HG03521 (cell line): ENCODE results near the gene GPATCH4.
"Not testable (repeated sequence)": the region's sequence is repeated elsewhere in the genome, so short reads cannot be mapped to it uniquely, and the experiment has no call there.

Experiments used
- ATAC-seq: cut with Tn5 transposase; IDR thresholded peaks from one replicate; pipeline ENCODE4 v1.9.1; 2021; ENCODE audit warnings: mild to moderate bottlenecking, moderate library complexity; ENCODE audit not compliant: unreplicated experiment

Gene GPATCH4

GRCh38 chr1:156598731-156599432 is 2.4 kb downstream of the GPATCH4 start:
- ATAC-seq = no peak

GRCh38 chr1:156598125-156598524 is 3.2 kb downstream of the GPATCH4 start:
- no peak for ATAC-seq

- no peak for ATAC-seq
Measured at GRCh38 chr1:156596426-156596825, 4.9 kb downstream of the GPATCH4 start.

GRCh38 chr1:156595016-156595415 is 6.3 kb downstream of the GPATCH4 start:
- ATAC-seq = no peak

- no peak for ATAC-seq
Measured at GRCh38 chr1:156594190-156594589, 7.1 kb downstream of the GPATCH4 start.

- ATAC-seq = no peak
Measured at GRCh38 chr1:156593661-156593989, 7.7 kb downstream of the GPATCH4 start.

- no peak for ATAC-seq
Measured at GRCh38 chr1:156592910-156593660, 8.2 kb downstream of the GPATCH4 start.

GRCh38 chr1:156592158-156592909 is 8.9 kb downstream of the GPATCH4 start:
- no peak for ATAC-seq

- ATAC-seq = peak; percentile 80
Measured at GRCh38 chr1:156591432-156592157, 9.7 kb downstream of the GPATCH4 start, which contains the start of gene NAXE. Gene NAXE, plus strand, starts transcription at chr1:156591776. Its CDS starts 29 bp downstream, at chr1:156591805.

- ATAC-seq = no peak
Measured at GRCh38 chr1:156591181-156591431, 10.2 kb downstream of the GPATCH4 start.

GRCh38 chr1:156590326-156591180 is 10.7 kb downstream of the GPATCH4 start:
- ATAC-seq = no peak

- ATAC-seq = no peak
Measured at GRCh38 chr1:156589546-156589945, 11.7 kb downstream of the GPATCH4 start.

- ATAC-seq = not testable (repeated sequence)
Measured at GRCh38 chr1:156587927-156588326, 13.4 kb downstream of the GPATCH4 start.

GRCh38 chr1:156586892-156587477 is 14.3 kb downstream of the GPATCH4 start:
- no peak for ATAC-seq

- no peak for ATAC-seq
Measured at GRCh38 chr1:156586323-156586722, 15.0 kb downstream of the GPATCH4 start.

GRCh38 chr1:156584813-156585212 is 16.5 kb downstream of the GPATCH4 start:
- no peak for ATAC-seq

GRCh38 chr1:156583821-156584622 is 17.3 kb downstream of the GPATCH4 start:
- no peak for ATAC-seq

- no peak for ATAC-seq
Measured at GRCh38 chr1:156582388-156583017, 18.8 kb downstream of the GPATCH4 start.
